ENCODE measurements around the gene ASTN1.
A peak's percentile ranks its signal among the peaks of the same experiment; 100 is the strongest.

Gene ASTN1

DNA sequence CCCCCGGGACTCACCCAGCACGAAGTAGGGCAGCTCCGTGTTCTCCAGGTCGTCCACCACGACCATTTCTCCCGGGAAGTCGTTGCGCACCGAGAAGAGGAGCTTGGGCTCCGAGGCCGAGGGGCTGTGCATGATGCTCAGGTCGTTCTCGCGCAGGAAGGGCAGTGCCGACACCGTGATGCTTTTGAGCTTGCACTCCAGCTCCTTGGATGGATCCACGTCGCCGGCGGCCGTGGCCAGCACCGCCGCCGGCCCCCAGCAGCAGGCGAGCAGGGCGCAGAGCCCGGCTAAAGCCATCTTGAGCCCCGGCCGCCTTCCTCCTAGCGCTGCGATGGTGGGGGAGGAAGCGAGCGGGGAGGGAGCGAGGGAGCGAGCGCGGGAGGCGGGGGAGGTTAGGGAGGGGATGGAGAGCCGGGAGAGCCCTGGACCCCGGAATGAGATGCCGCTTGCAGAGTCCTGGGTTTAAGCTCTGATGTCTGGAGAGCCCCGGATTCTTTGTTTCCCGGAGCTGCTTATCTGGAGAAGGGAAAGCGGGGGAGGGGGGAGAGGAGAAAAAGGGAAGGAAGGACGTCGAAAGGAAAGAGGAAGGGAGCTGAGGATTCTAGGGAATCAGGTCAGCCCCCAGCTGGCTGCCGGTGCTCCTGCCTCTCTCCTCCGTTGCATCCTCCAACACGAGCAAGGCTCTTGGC, at the start of gene ASTN1:
Gene ASTN1, minus strand, starts transcription at position 333 of the 689 bp plus-strand sequence. Its CDS starts 36 bp downstream, at position 297.
- no peak for DNase-seq (ENCODE audit: low read depth)

DNA sequence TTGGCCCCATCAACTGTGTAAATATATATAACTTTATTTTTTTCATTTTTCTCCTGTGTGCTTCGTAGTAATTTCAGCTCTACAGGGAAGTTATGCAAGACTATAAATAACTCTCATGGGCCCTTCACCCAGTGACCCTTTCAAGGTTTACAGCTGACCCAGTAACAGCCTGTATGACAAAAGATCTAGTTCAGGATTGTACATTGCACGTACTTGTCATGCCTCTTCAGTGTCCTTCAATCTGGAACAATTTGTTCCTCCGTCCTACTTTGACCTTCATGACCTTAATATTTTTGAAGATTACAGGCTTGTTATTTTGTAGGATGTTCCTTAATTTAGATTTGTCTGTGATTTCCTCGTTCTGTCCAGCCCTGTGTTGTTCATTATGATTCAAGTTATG, 46.7 kb upstream of the ASTN1 start:
- DNase-seq (ENCODE audit: low read depth): no peak

DNA sequence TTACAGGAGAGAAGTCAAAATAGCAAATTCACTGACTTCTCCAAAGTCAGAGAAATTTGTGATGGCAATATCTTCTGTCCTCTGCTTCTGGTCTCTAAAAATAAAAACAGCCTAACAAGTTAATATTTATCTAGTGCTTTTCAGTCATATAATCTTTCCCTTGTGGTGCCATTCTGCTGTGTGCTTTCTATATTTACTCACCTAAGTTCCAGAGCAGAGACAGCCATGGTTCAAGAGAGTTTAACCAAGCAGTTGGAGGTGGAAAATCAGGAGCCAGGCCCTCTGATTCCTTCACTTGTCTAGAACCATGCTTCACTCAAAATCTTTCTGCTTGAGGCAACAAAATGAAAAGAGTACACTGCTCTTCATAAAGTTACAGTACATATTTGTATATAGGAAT, 45.6 kb upstream of the ASTN1 start:
- DNase-seq (ENCODE audit: low read depth): no peak

DNA sequence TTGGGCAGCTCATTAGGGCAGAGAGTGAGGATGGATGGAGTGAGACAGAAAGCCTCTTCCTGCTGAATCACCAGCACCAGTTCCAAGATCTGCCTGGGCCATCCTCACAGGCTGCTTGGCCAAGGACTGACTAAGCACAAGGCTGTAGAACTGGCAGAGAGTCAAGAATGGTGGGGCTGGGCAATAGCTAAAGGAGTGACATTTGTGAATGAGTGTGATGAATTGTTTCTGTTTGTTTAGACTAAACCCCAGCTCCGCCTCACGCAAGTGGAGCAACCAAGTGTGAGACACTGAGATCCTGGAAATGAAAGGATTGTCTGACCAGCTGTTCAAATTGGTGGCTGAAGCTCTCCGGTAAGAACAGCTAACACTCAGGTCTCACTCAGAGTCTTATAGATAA, 44.8 kb upstream of the ASTN1 start:
- peak; percentile 99 for DNase-seq (ENCODE audit: low read depth)

DNA sequence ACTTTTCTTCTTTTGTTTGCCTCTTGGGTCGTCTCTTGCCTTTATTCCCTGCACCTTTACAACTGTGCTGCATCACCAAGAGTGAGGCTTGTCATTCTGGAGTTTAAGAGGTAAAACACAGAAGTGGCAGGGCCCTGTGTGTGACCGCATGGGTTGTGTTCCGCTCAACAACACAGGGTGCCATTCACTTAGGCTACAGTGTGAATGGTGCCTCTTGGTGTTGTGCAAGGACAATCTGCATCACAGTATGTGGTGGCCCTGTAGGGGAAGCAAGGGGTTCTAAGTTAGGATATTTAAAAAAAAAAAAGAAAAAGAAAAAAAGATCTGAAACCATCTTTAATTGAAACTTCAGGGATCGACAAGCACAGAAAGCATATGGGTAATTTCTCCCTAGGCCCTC, 44.4 kb upstream of the ASTN1 start:
- DNase-seq (ENCODE audit: low read depth): no peak

DNA sequence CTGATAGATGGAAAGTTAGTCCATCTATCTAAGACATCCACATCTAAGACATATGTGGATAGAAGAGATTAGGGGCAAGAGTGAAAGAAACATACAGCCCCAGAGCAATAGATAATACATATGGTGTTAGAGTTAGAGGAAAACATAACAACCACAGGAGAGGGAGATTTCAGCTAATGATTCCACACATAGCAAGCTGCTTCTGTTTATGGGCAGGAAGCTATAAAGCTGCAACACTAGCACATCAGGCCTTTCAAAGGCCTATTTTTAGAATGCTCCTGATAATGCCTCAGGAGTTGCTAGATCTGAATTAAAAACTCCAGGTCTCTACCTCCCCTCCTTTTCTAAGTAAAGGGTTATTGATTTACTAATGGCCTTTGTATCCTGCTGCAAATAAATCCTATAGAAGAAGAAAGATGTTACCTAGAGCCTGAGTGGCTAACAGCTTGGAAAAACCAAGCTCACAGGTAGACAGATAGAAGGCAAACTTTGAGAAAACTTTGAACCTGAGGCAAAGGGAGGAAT, 42.4 kb upstream of the ASTN1 start:
- DNase-seq (ENCODE audit: low read depth): no peak

DNA sequence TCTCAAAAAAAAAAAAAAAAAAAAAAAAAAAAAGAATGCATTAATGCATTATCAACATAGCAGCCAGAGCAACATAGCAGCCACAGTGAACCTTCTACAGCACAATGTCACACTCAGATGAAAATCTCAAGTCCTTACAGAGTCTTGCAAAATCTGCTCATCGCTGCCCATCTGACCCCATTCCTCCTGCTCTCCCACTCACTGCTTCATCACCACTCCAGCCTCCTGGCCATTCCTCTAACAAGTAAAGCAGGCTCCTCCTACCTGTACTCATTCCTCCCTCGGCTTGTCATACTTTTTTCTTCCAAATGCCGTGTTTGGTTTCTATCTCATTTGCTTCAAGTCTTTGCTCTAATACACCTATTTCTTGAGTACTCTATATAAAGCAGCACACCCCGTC, 35.8 kb upstream of the ASTN1 start:
- DNase-seq (ENCODE audit: low read depth): peak; percentile 47

DNA sequence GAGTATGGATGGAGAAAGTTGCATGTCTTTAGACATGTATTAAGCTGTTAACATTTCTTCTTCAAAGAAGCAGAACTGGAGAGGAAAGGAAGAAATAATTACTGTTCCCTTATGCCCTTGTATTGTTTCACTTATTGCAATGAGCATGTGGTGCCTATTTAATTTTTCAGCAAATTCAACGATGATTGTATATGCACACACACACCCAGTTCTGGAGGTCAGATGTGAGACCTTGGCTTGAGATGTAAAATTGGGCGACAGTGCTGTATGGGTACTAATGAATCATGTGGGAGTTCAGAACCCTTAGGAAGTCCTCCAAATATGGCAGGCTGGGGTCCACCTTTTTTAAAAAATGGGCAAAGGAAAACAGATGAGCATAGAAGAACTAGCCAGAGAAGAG, 33.7 kb upstream of the ASTN1 start:
- DNase-seq (ENCODE audit: low read depth): no peak

DNA sequence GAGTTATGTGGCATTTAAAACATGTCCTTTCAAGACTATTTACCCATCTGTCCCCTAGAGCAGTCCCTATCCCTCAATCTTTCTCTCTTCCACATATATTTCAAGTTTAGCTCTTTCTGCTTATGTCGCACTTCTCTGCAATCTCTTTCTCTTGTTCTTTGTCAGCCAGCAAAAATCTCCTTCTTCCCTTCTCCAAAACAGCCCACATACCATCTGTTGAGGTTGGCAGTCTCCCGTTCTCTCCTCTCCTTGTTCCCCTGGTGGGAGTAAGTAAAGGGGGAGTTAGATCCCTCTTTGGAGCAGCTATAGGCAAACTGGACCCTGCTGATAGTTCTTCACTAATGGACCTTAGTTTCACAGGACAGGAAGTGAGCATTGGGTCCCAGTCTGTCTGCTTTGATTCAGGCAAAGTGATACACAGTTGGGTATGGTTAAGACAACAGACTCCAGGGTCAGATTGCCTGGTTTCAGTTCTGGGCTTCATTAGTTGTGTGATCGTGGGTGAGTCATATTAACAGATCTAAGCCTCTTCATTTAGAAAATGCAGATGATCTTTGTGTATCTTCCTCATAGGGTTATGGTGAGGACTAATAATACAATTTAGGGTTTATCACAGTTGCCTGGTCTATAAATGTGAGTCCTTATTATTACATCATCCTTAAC, 25.9 kb upstream of the ASTN1 start:
- no peak for DNase-seq (ENCODE audit: low read depth)

DNA sequence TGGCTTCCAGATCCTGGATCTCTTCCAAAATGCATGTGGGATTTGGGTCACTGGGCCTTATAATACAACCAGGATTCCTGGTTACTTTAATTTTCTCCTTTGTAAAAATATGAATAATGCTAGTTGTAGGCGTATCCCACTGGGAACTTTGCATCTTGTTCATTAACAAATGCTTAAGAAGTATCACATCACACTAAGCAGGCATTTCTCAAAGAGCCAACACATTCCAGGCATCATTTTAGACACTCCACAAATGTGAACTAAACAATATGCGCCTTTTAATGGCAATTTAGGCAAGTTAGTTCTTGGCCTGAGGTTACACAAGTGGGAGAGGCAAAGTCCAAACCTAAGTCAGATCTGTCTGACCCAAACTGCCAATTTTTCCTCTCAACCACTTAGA, 22.1 kb upstream of the ASTN1 start:
- DNase-seq (ENCODE audit: low read depth): no peak

DNA sequence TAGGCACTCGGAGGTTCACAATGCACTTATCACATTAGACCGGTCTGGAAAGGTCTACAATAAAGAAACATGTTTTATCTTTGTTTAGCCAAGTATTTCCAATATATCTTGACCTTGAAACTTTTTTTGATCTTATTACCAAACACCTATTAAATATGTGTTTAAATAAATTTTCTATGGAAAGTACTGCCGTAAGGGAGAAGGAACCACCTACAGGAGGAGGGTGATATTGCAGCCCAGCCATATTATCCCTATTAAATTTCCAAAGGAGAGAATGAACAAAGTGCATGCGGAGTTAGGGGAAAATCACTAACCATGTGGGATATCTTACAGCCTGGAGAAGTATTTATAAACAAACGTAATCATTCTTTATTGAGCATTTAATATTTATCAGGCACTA, 20.7 kb upstream of the ASTN1 start:
- DNase-seq (ENCODE audit: low read depth): no peak

DNA sequence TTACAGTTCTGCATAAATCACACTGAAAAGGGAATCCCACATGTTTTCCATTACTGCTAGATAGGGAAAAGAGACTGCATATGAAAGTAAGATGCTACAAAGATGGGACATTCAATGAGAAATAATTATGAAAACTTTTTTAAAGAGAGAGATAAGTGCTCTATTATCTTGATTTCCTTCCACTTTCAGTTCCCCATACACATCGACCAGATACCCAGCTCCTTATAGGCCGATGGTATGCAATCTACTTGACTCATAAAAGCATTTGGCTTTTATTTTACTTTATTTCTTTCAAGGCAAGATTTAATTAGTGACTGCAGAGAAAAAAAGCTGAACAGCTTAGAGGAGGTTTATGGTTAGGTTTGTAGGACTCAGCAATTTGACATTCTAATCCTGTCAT, 19.3 kb upstream of the ASTN1 start:
- no peak for DNase-seq (ENCODE audit: low read depth)

DNA sequence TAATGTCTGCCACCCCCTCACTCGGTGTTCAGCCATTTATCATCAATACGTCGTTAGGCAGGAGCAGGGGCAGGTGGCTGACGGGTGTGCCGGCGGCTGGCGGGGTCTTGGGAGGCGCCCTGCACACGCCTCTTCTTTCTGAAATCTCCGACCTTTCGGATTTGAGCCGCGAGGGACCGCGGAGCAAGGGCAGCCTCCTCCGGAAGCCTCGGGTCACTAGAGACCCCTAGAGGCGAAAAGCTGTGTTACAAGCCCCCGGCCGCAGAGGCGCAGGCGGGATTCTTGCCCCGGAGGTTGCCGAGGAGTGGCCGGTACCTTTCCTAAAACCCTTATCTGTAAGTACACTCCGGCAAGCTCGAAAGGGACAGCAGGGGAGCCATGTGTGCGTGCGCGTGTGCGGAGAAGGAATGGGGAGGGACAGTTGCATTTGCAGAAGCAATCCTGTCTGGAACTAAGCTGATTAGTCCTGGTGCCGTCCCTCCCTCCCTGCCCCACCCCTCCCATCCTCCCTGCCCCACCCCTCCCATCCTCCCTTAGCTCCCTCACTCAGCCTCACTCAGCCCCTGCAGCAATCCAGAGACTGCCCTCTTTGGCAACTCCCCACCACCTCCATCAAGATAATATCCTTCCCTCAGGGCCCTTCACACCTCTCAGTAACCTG, 17.2 kb upstream of the ASTN1 start:
- peak; percentile 16 for DNase-seq (ENCODE audit: low read depth)

DNA sequence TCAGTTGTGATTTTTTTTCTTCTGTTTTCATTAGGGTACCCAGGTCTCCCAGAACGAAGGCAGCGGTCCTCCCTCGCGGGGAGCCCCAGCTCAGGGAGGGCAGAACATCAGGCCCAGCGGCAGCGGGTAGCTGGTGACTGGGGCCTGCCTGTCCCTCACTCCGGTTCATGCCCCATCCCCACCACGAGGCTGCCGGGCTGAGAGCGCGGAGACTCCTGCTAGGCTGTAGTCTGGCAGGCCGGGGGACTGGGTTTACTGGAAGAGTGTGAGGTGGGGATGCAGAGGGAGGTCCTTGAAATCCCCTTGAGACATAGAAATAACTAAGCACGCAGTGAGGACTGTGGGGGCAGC, 16.7 kb upstream of the ASTN1 start:
- DNase-seq (ENCODE audit: low read depth): no peak

DNA sequence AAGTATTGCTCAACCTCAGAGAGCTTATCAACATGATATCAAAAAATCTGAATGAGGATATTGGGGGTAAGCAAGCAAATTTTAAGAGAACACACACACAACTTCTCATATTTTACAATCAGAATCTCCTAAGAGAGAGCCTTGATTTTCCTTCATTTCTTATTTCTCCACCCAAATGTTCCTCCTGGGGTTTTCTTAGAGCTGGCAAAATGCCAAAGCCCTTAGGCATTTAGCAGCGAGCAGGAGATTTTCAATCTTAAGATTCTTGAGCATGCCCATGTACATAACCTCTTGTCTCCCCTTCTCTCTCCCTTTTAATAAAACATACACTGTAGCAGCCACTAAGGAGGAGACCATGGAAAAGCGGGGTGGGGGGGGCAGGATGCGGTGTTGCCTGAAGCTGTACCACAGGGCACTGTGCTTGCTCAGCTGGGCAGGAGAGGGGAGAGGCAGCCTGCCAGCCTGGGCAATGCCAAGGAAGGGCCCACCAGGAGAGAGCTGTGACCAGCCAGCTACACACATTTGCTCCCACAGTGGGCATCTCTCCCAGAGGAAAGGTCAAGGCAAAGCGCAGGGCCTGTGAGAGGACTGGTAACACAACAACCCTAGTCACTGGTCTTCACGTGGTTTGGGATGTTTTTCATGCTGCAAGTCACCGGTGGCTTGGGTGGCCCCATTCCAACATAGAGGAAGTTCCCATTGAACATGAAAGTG, 10.6 kb upstream of the ASTN1 start:
- DNase-seq (ENCODE audit: low read depth): no peak

DNA sequence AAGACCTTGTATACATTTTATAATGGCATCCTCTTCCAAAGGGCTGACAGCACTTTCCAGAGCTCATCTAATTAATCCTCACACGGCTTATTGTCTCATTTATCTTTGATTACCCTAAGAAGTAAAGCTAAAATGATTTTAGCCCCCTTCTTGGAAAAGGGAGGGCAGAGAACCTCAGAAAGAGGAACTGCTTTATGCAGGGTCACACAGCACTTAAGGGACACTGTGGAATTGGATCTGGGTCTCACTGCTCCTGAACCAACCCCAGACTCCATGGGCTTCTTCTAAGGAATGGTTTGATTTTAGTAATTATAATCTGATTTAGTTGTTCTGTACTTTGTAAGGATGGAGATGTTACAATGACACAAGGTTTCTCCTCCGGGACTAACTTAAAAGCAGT, 9.5 kb upstream of the ASTN1 start:
- DNase-seq (ENCODE audit: low read depth): no peak

DNA sequence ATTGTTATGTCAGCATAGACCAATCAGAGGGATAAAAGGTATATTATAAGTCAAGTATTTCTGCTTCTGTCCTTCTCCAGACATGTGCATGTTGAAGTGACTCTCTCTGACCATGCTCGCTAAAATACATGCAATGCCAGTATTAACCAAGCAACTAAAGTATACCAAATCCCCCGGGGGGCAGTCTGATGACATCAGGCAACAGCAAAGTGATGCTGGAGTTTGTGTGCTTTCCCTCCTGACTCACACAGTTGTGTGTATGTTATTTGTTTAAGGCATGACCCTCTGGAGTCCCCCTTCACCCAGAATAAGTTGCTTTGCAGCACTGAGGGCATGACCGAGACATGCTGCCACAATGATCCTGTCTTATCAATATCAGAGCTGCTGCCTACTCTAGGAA, 8.4 kb upstream of the ASTN1 start:
- DNase-seq (ENCODE audit: low read depth): no peak

DNA sequence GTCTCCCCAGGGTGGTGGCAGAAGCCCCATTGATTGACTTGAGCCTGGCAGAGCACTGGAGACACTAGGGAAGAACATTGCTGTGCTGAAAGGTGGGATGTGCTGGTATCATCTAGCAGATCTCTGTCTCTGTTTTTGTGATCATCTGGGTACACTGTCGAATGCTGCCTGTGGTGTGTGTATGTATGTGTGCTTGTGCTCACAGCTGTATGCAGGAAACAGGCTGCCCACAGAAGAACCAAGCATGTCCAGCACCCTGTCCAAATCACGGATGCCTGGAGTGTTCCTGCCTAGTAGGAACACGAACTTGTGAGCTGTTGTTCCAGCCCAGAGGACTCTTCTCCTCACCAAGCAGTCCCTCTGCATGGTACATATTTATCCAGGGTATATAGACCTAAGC, 7.8 kb upstream of the ASTN1 start:
- no peak for DNase-seq (ENCODE audit: low read depth)

DNA sequence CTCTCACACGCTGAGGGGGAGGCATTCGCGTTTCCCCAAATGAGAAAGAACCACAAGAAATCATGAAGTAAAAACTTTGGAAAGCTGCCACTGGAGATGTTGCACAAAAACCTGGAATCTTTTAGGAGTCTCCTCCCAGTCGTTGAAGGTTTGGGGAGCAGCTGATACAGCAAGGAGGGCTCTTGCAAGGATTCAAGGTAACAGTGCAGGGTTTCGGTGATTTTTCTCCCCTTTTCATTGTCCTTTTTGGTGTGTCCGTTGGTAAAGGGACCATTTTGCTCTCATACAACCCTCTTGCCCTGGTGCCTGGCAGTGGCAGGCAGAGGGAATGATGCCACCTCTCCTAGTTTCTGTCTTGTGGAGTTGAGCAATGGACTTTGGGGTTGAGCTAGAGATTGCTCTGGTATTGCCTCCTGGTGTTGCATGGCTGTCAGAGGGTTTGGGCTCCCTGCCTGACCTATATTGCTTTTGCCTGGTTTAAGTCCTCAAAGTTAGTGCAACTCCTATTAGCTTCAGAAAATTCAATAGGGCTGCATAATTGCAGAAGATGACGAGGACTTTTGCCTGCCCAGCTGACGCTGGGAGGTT, 7.1 kb upstream of the ASTN1 start:
- DNase-seq (ENCODE audit: low read depth): no peak

DNA sequence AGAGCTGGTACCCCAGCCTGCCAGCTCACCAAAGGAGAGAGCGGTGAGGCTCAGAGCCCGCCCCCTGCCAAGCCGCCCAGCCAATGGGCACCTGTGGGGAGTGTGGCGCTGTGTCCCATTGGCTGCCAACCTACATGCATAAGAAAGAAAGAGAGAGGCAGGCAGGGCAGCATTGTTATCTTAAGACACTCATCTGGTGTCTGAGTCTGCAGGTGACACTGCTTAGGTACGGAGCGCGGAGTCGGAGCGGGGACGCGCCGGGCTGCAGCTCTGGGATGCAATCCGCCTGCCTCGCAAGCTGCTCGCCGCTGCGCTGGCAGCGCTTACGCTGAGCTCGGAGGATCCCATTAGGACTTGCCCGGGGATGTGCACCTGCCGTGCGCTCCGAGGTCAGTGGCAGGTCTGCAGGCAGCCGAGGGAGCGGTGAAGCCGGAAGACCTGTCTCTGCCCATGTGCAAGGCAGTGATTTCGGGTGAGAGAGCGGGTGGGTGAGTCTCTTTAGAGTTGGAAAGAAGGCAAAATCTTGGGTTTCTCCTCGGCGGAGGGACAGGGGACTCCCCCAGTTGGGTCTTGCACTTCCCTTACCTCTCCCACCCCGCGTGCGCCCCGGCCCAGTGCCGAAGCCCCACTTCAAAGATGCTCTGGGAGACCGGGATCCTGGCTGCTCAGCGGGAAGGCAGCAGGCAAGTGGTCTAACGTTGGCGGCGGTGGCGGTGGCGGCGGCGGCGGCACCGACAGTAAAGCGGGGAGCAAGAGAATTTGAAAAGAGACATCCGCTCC, 6.4 kb upstream of the ASTN1 start, which contains the start of gene BRINP2:
Gene BRINP2, plus strand, starts transcription at position 203 of the 780 bp plus-strand sequence. CDS start 58,919 bp downstream, outside the sequence.
- peak; percentile 7 for DNase-seq (ENCODE audit: low read depth)

DNA sequence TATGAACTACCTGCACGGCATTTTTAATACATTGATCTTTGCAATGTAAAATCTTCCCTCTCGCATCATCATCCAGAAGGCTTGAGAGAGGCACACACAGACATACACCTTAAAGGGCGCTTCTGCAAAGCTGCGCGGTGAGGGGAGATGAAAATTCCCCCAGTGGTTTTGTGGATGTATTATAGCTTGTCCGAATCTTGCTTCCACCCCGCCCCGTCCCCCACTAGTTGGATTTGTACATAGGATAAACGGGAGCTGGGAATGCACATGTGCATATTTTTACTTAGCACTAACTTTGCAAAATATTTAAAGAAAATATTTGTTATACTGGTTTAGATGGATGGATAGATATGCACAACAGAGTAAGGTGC, 542 bp upstream of the ASTN1 start:
- DNase-seq (ENCODE audit: low read depth): no peak

Measured in amniotic epithelial cell (primary cell).